CD4-positive, alpha-beta memory T cell (primary cell): Measurements from ENCODE around the gene CAV1. TPM values are rescaled to one million over a fixed set of nuclear protein-coding genes. Genes with fewer than 3 reads are reported as not detected.

Experiments used
- CTCF ChIA-PET: fragments of 350-600 bp; sonication (Branson Sonifier 250); formaldehyde crosslinking; loops from one replicate; lab custom pipeline; 2021; ENCODE audit warnings: inconsistent platforms; ENCODE audit not compliant: partially characterized antibody; lab: Charles Lee
- POLR2A ChIA-PET: fragments of 350-600 bp; sonication (Branson Sonifier 250); formaldehyde crosslinking; loops from one replicate; lab custom pipeline; 2021; ENCODE audit not compliant: partially characterized antibody; lab: Charles Lee
- DNase-seq, 5 donors: peaks; one replicate each; pipeline versions ENCODE4 v3.0.0 to v3.0.0-alpha.2; 2020 to 2022; ENCODE audit warnings: mixed read lengths in 1 of 5
- H3K27ac ChIP-seq: one replicate; pipeline ENCODE4 v1.7.0; 2013; ENCODE audit warnings: low read depth, low read length
- H3K27me3 ChIP-seq: 2 replicates; pipeline ENCODE4 v1.7.0; 2013; ENCODE audit warnings: mild to moderate bottlenecking, low read length, moderate library complexity; ENCODE audit not compliant: insufficient read depth
- H3K36me3 ChIP-seq: 2 replicates; pipeline ENCODE4 v1.7.0; 2013; ENCODE audit warnings: mild to moderate bottlenecking, low read length, moderate library complexity; ENCODE audit not compliant: insufficient read depth
- H3K4me1 ChIP-seq: 2 replicates; pipeline ENCODE4 v1.7.0; 2013; ENCODE audit warnings: mild to moderate bottlenecking, low read length, moderate library complexity; ENCODE audit not compliant: insufficient read depth
- H3K4me3 ChIP-seq, 2 donors: one replicate each; pipeline ENCODE4 v1.7.0; 2013; ENCODE audit warnings: low read length in 2 of 2, mild to moderate bottlenecking in 1 of 2
- H3K9me3 ChIP-seq, 2 donors: one replicate each; pipeline ENCODE4 v1.7.0; 2013; ENCODE audit warnings: low read length in 2 of 2, control low read depth in 1 of 2; ENCODE audit not compliant: control insufficient read depth in 1 of 2
- H3K27ac Mint-ChIP-seq, 7 donors: one replicate each; pipeline ENCODE4 v1.8.0; 2020 to 2021; ENCODE audit warnings: mixed read lengths in 7 of 7, mild to moderate bottlenecking in 6 of 7, inconsistent platforms in 3 of 7, moderate library complexity in 3 of 7
- H3K27me3 Mint-ChIP-seq, 2 donors: one replicate each; pipeline ENCODE4 v1.8.0; 2020 to 2021; ENCODE audit warnings: mixed read lengths in 2 of 2
- H3K36me3 Mint-ChIP-seq, 2 donors: one replicate each; pipeline ENCODE4 v1.8.0; 2020 to 2021; ENCODE audit warnings: mixed read lengths in 2 of 2, inconsistent platforms in 1 of 2, mild to moderate bottlenecking in 1 of 2
- H3K4me1 Mint-ChIP-seq, 4 donors: one replicate each; pipeline ENCODE4 v1.8.0; 2020 to 2021; ENCODE audit warnings: mixed read lengths in 4 of 4, mild to moderate bottlenecking in 1 of 4
- H3K4me3 Mint-ChIP-seq, 8 donors: one replicate each; pipeline ENCODE4 v1.8.0; 2020 to 2021; ENCODE audit warnings: mixed read lengths in 8 of 8, mild to moderate bottlenecking in 7 of 8, moderate library complexity in 6 of 8, inconsistent platforms in 3 of 8
- H3K9me3 Mint-ChIP-seq, 8 donors: one replicate each; pipeline ENCODE4 v1.8.0; 2020 to 2021; ENCODE audit warnings: mixed read lengths in 8 of 8, mild to moderate bottlenecking in 5 of 8, inconsistent platforms in 3 of 8, moderate library complexity in 1 of 8
- intact Hi-C: fragments of 100-400 bp; cut with micrococcal nuclease; formaldehyde crosslinking; loops from one replicate; pipeline ENCODE4 v1.15.1; 2023
- polyA plus RNA-seq, 2 donors: library from polyadenylated mRNA; unstranded; fragments of 300-500 nt; fragmentation: Illumina TruSeq; gene quantifications; one replicate each; pipeline ENCODE4 v1.2.3, GENCODE V29; 2021
- total RNA-seq, 2 experiments: library from RNA; stranded (reverse); gene quantifications; one replicate each; pipeline ENCODE4 v1.2.3, GENCODE V29; 2021

Gene CAV1
- total and polyA plus RNA-seq, 4 experiments from 2014 or later, result not detected

GRCh38 chr7:116574025-116574822 lies 49.4 kb downstream of the CAV1 start:
- H3K9me3 ChIP-seq, result no peaks in the 10 kb centered on the region
- no peaks in the 10 kb centered on the region for H3K9me3 Mint-ChIP-seq
- H3K4me1 ChIP-seq, result no peaks in the 10 kb centered on the region
- H3K27me3 Mint-ChIP-seq, result peaks cover 12 to 14% of the 10 kb centered on the region in 2 donors
- no peak overlapping the region for H3K4me3 ChIP-seq
- intact Hi-C loops, result no loop called here
- H3K27ac ChIP-seq, result no peak overlapping the region
- H3K4me1 Mint-ChIP-seq, result no peaks in the 10 kb centered on the region
- ChIA-PET POLR2A (no interaction called here), CTCF (interaction anchor here (0.7 kb wide), 1 partner anchor 16 kb away, joined by 4 read pairs; no protein-coding TSS in a partner anchor)
- H3K36me3 Mint-ChIP-seq, result no peaks in the 10 kb centered on the region
- no peak overlapping the region for H3K4me3 Mint-ChIP-seq
- peaks cover 4% of the 10 kb centered on the region for H3K27me3 ChIP-seq
- no peaks in the 10 kb centered on the region for H3K36me3 ChIP-seq
- H3K27ac Mint-ChIP-seq, result no peak overlapping the region
- no peak for DNase-seq

GRCh38 chr7:116575853-116576252 lies 51.0 kb downstream of the CAV1 start:
- no peak for DNase-seq
- H3K4me3 ChIP-seq, result no peak overlapping the region
- Mint-ChIP-seq H3K9me3 (no peaks in the 10 kb centered on the region), H3K27me3 (peaks cover 3 to 7% of the 10 kb centered on the region in 2 donors), H3K36me3 (no peaks in the 10 kb centered on the region), H3K27ac (no peak overlapping the region), H3K4me1 (no peaks in the 10 kb centered on the region), H3K4me3 (no peak overlapping the region)
- H3K36me3 ChIP-seq, result no peaks in the 10 kb centered on the region
- H3K9me3 ChIP-seq, result no peaks in the 10 kb centered on the region
- ChIA-PET CTCF (no interaction called here), POLR2A (no interaction called here)
- no peak overlapping the region for H3K27ac ChIP-seq
- H3K27me3 ChIP-seq, result peaks cover 4% of the 10 kb centered on the region
- intact Hi-C loops, result no loop called here
- H3K4me1 ChIP-seq, result no peaks in the 10 kb centered on the region

DNA sequence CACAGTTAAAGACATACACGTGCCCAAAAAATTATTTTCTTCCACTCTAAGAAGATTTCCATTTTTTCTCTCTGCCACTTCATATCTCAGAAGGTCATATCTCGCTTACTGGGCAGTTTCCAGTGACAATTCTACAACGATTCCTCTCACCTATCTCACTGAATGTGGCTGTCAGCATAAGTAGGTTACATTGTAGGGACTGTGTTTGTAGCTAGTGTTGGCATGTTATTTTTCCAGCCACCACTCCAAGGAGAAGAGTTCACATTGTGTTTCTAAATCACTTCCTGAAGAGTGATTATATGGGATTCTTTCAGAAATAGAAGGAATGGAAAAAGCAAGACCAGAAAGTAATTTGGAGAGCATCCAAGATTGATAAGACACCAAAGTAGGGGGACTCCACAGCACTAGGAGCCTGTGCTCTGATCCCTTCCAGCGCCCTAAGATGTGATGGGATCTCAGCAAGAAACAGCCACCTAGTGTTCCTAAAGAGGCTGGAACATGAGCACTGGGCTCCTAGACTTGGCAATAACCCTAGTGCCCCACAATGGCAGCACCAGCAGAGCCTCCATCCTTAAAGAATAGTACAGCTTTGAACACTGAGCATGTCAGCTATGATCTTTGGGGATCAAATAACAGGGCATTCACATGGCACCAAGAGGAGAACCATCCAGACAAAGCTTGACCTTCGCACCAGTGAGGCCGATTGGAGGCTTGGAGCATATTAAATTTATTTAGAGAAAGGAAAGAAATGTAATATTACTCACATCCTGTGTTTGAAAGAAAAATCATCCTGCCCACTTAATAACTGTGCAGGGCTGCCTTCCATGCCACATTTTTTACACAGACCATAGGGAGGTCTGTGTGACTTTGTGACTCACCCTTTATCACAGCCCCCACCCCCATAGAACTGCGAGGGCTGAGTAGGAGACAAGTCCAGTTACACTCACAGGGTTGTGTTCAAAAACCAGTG lies 51.8 kb downstream of the CAV1 start:
- H3K36me3 Mint-ChIP-seq, result no peaks in the 10 kb centered on the region
- peaks cover 4% of the 10 kb centered on the region for H3K27me3 ChIP-seq
- ChIA-PET CTCF (interaction anchor here (1.0 to 2.4 kb wide), 2 partner anchors 13 to 15 kb away, joined by 3 to 16 read pairs; no protein-coding TSS in a partner anchor), POLR2A (no interaction called here)
- H3K4me3 ChIP-seq, result no peak overlapping the region
- H3K36me3 ChIP-seq, result no peaks in the 10 kb centered on the region
- no peak overlapping the region for H3K4me3 Mint-ChIP-seq
- no peaks in the 10 kb centered on the region for H3K4me1 ChIP-seq
- intact Hi-C loops, result no loop called here
- H3K9me3 Mint-ChIP-seq, result no peaks in the 10 kb centered on the region
- H3K4me1 Mint-ChIP-seq, result no peaks in the 10 kb centered on the region
- H3K27ac ChIP-seq, result no peak overlapping the region
- H3K27me3 Mint-ChIP-seq, result peaks cover 3 to 7% of the 10 kb centered on the region in 2 donors
- no peak for DNase-seq
- H3K27ac Mint-ChIP-seq, result no peak overlapping the region
- H3K9me3 ChIP-seq, result no peaks in the 10 kb centered on the region

DNA sequence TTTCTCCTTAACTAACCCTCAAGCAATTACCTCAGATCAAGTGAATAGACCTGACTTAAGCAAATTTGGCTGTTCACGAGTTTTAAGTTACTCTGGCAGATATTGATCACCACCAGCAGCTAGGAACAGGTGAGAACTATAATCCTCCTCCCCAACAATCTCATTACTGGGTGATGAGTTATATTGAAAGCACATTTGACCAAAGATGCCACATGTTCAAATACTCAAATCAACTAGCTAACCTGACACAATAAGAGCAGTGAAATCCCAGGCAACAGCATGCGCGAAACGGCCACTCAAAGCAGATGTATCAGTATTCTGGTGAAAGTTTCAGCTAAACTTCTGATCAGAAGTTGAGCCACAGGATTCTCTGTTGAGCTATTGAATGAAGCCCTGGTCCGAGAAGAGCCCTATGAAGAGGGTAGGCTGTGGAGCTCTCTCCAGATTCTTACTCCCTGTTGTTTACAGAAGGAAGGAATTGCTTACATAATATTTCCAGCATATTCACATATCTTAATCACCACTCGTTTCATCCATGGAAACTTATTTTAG lies 52.6 kb downstream of the CAV1 start:
- peaks cover 4% of the 10 kb centered on the region for H3K27me3 ChIP-seq

DNA sequence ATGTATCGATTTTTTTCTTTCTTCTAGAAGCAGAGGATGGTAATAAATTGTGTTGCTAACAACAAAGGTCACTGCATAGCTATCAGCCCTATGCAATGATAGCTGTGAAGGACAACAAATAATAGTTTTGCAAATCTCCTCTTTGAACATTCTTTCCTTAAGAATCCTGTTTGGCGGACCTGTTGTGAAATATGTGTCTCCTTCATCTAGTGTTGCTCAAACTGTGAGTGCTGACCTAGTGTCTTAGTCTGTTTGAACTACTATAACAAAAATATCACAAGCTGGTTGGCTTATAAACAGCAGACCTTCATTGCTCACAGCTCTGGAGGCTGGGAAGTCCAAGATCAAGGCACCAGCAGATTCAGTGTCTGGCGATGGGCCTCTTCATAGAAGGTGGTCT lies 53.7 kb downstream of the CAV1 start:
- no peak for DNase-seq
- Histone ChIP-seq H3K4me3 (no peak overlapping the region), H3K27ac (no peak overlapping the region), H3K9me3 (no peaks in the 10 kb centered on the region), H3K36me3 (no peaks in the 10 kb centered on the region), H3K27me3 (peaks cover 4% of the 10 kb centered on the region), H3K4me1 (no peaks in the 10 kb centered on the region)
- ChIA-PET CTCF (interaction anchor here (0.8 to 2.4 kb wide), 2 partner anchors 11 to 13 kb away, joined by 3 to 16 read pairs; no protein-coding TSS in a partner anchor), POLR2A (no interaction called here)
- H3K27me3 Mint-ChIP-seq, result peaks cover 3 to 7% of the 10 kb centered on the region in 2 donors
- intact Hi-C loops, result no loop called here
- H3K27ac Mint-ChIP-seq, result no peak overlapping the region
- peaks cover 0 to 6% (median 3%) of the 10 kb centered on the region in 4 donors for H3K4me1 Mint-ChIP-seq
- no peaks in the 10 kb centered on the region for H3K9me3 Mint-ChIP-seq
- no peaks in the 10 kb centered on the region for H3K36me3 Mint-ChIP-seq
- no peak overlapping the region for H3K4me3 Mint-ChIP-seq

More for the DNA sequence above, 52.6 kb downstream of the CAV1 start:
- no peaks in the 10 kb centered on the region for H3K4me1 ChIP-seq
- peaks cover 3 to 7% of the 10 kb centered on the region in 2 donors for H3K27me3 Mint-ChIP-seq
- H3K36me3 ChIP-seq, result no peaks in the 10 kb centered on the region
- no peak overlapping the region for H3K27ac ChIP-seq
- H3K4me3 ChIP-seq, result no peak overlapping the region
- H3K4me3 Mint-ChIP-seq, result no peak overlapping the region
- POLR2A ChIA-PET, result no interaction called here
- no peaks in the 10 kb centered on the region for H3K9me3 ChIP-seq
- intact Hi-C loops, result no loop called here
- no peak overlapping the region for H3K27ac Mint-ChIP-seq
- H3K4me1 Mint-ChIP-seq, result no peaks in the 10 kb centered on the region
- CTCF ChIA-PET, result interaction anchor here (1.0 to 2.4 kb wide), 2 partner anchors 12 to 14 kb away, joined by 3 to 16 read pairs; no protein-coding TSS in a partner anchor
- no peak for DNase-seq
- no peaks in the 10 kb centered on the region for H3K36me3 Mint-ChIP-seq
- no peaks in the 10 kb centered on the region for H3K9me3 Mint-ChIP-seq

DNA sequence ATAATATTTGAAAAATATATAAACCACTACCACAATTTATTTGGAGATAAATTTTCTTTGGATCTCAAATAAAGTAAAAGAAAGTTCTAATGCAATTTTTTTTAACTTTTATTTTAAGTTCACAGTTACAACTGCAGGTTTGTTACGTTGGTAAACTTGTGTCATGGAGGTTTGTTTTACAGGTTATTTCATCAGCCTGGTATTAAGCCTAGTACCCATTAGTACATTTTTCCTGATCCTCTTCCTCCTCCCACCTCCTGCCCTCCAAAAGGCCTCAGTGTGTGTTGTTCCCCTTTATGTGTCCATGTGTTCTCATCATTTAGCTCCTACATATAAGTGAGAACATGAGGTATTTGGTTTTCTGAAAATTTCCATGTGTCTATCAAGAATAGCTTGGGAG lies 54.5 kb downstream of the CAV1 start:
- Mint-ChIP-seq H3K9me3 (no peaks in the 10 kb centered on the region), H3K27me3 (peaks cover 3 to 7% of the 10 kb centered on the region in 2 donors), H3K4me3 (no peak overlapping the region), H3K36me3 (no peaks in the 10 kb centered on the region), H3K27ac (no peak overlapping the region), H3K4me1 (peaks cover 0 to 6% (median 3%) of the 10 kb centered on the region in 4 donors)
- no peak for DNase-seq
- CTCF ChIA-PET, result interaction anchor here (1.2 to 4.2 kb wide), 2 partner anchors 9 to 12 kb away, joined by 3 to 28 read pairs; no protein-coding TSS in a partner anchor
- H3K36me3 ChIP-seq, result no peaks in the 10 kb centered on the region
- intact Hi-C loops, result no loop called here
- H3K27ac ChIP-seq, result no peak overlapping the region
- no peak overlapping the region for H3K4me3 ChIP-seq
- no peaks in the 10 kb centered on the region for H3K9me3 ChIP-seq
- POLR2A ChIA-PET, result no interaction called here
- peaks cover 4% of the 10 kb centered on the region for H3K27me3 ChIP-seq
- H3K4me1 ChIP-seq, result no peaks in the 10 kb centered on the region
